CD8-positive, alpha-beta memory T cell (primary cell): ENCODE data around the gene LGALS7B. TPM values are rescaled to one million over a fixed set of nuclear protein-coding genes. Genes with fewer than 3 reads are reported as not detected.
"Not testable (repeated sequence)": the region's sequence is repeated elsewhere in the genome, so short reads cannot be mapped to it uniquely, and the experiment has no call there.

Source experiments
- CTCF ChIA-PET: fragments of 350-600 bp; sonication (Branson Sonifier 250); formaldehyde crosslinking; loops from one replicate; lab custom pipeline; 2021; ENCODE audit warnings: antibody characterized with exemption; lab: Charles Lee
- POLR2A ChIA-PET: fragments of 350-600 bp; sonication (Branson Sonifier 250); formaldehyde crosslinking; loops from one replicate; lab custom pipeline; 2021; ENCODE audit warnings: antibody characterized with exemption; lab: Charles Lee
- DNase-seq, 5 donors: peaks; one replicate each; pipeline versions ENCODE4 v3.0.0 to v3.0.0-alpha.2; 2020 to 2022; ENCODE audit warnings: mixed read lengths in 1 of 5
- H3K27ac ChIP-seq: one replicate; pipeline ENCODE4 v1.7.0; 2013; ENCODE audit warnings: low read depth, mild to moderate bottlenecking, low read length, moderate library complexity
- H3K27me3 ChIP-seq: 2 replicates; pipeline ENCODE4 v1.7.0; 2013; ENCODE audit warnings: low read length, mild to moderate bottlenecking; ENCODE audit not compliant: insufficient read depth, poor library complexity, severe bottlenecking
- H3K36me3 ChIP-seq: 2 replicates; pipeline ENCODE4 v1.7.0; 2013; ENCODE audit warnings: mild to moderate bottlenecking, low read length, moderate library complexity; ENCODE audit not compliant: insufficient read depth
- H3K4me1 ChIP-seq: 2 replicates; pipeline ENCODE4 v1.7.0; 2013; ENCODE audit warnings: mild to moderate bottlenecking, low read length, moderate library complexity; ENCODE audit not compliant: insufficient read depth
- H3K4me3 ChIP-seq: 2 replicates; pipeline ENCODE4 v1.7.0; 2013; ENCODE audit warnings: mild to moderate bottlenecking, low read length
- H3K9me3 ChIP-seq: 2 replicates; pipeline ENCODE4 v1.7.0; 2013; ENCODE audit warnings: mild to moderate bottlenecking, low read length
- H3K27ac Mint-ChIP-seq, 8 donors: one replicate each; pipeline ENCODE4 v1.8.0; 2020 to 2021; ENCODE audit warnings: mixed read lengths in 8 of 8, mild to moderate bottlenecking in 6 of 8, inconsistent platforms in 3 of 8, moderate library complexity in 3 of 8
- H3K27me3 Mint-ChIP-seq, 2 donors: one replicate each; pipeline ENCODE4 v1.8.0; 2020 to 2021; ENCODE audit warnings: mixed read lengths in 2 of 2, mild to moderate bottlenecking in 1 of 2, moderate library complexity in 1 of 2
- H3K36me3 Mint-ChIP-seq, 3 donors: one replicate each; pipeline ENCODE4 v1.8.0; 2020 to 2021; ENCODE audit warnings: mixed read lengths in 3 of 3, inconsistent platforms in 1 of 3, mild to moderate bottlenecking in 1 of 3
- H3K4me1 Mint-ChIP-seq, 3 donors: one replicate each; pipeline ENCODE4 v1.8.0; 2020 to 2021; ENCODE audit warnings: mixed read lengths in 3 of 3, inconsistent platforms in 1 of 3, mild to moderate bottlenecking in 1 of 3
- H3K4me3 Mint-ChIP-seq, 7 donors: one replicate each; pipeline ENCODE4 v1.8.0; 2020 to 2021; ENCODE audit warnings: mixed read lengths in 7 of 7, mild to moderate bottlenecking in 6 of 7, moderate library complexity in 4 of 7, inconsistent platforms in 2 of 7
- H3K9me3 Mint-ChIP-seq, 5 donors: one replicate each; pipeline ENCODE4 v1.8.0; 2020 to 2022; ENCODE audit warnings: mixed read lengths in 5 of 5, mild to moderate bottlenecking in 3 of 5, moderate library complexity in 2 of 5, inconsistent platforms in 1 of 5
- polyA plus RNA-seq: library from polyadenylated mRNA; unstranded; fragments of 300-500 nt; fragmentation: Illumina TruSeq; gene quantifications from one replicate; pipeline ENCODE4 v1.2.3, GENCODE V29; 2021
- total RNA-seq, 2 experiments: library from RNA; stranded (reverse); gene quantifications; one replicate each; pipeline ENCODE4 v1.2.3, GENCODE V29; 2021

Gene LGALS7B
- total and polyA plus RNA-seq, 3 experiments from 2014 or later, result not detected

- no peaks in the 10 kb centered on the region for H3K27me3 ChIP-seq
- no peak for DNase-seq
- POLR2A ChIA-PET, result interaction anchor here (0.6 kb wide), 2 partner anchors 23 to 207 kb away, joined by 4 read pairs; no protein-coding TSS in a partner anchor
Observed at GRCh38 chr19:38784224-38784623, 4.8 kb upstream of the LGALS7B start.

DNA sequence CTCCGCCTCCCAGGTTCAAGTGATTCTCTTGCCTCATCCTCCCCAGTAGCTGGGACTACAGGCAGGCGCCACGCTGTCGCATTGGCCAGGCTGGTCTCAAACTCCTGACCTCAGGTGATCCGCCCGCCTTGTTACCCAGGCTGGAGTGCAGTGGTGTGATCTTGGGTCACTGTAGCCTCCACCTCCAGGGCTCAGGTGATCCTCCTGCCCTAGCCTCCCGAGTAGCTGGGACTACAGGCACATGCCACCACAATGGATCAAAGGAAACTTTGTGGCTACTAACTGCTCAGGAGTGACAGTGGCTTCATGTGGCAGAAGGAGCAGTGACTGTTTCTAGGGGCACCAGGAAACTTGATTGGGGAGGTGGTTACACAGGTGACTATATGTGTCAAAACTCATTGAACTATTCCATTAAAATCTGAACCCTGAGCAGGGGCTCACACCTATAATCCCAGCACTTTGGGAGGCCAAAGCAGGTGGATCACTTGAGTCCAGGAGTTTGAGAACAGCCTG, 3.8 kb upstream of the LGALS7B start:
- Histone ChIP-seq H3K36me3 (no peaks in the 10 kb centered on the region), H3K9me3 (no peaks in the 10 kb centered on the region), H3K27ac (no peak overlapping the region), H3K4me1 (no peaks in the 10 kb centered on the region), H3K27me3 (no peaks in the 10 kb centered on the region), H3K4me3 (no peak overlapping the region)
- Mint-ChIP-seq H3K4me3 (no peak overlapping the region), H3K27me3 (peaks cover 3 to 7% of the 10 kb centered on the region in 2 donors), H3K27ac (peak overlapping the region in 1 of 8 donors; percentile 75), H3K4me1 (no peaks in the 10 kb centered on the region), H3K9me3 (no peaks in the 10 kb centered on the region), H3K36me3 (no peaks in the 10 kb centered on the region)
- no peak for DNase-seq
- CTCF ChIA-PET, result no interaction called here
- POLR2A ChIA-PET, result no interaction called here

More at GRCh38 chr19:38784224-38784623, 4.8 kb upstream of the LGALS7B start:
- no peaks in the 10 kb centered on the region for H3K36me3 ChIP-seq
- H3K27ac Mint-ChIP-seq, result no peak overlapping the region
- CTCF ChIA-PET, result interaction anchor here (1.4 kb wide), 1 partner anchor 103 kb away, joined by 4 read pairs; no protein-coding TSS in a partner anchor
- H3K4me1 ChIP-seq, result no peaks in the 10 kb centered on the region
- no peaks in the 10 kb centered on the region for H3K36me3 Mint-ChIP-seq
- no peak overlapping the region for H3K4me3 Mint-ChIP-seq
- H3K9me3 Mint-ChIP-seq, result no peaks in the 10 kb centered on the region
- H3K27ac ChIP-seq, result no peak overlapping the region
- peaks cover 3 to 7% of the 10 kb centered on the region in 2 donors for H3K27me3 Mint-ChIP-seq
- no peak overlapping the region for H3K4me3 ChIP-seq
- H3K4me1 Mint-ChIP-seq, result no peaks in the 10 kb centered on the region
- H3K9me3 ChIP-seq, result no peaks in the 10 kb centered on the region

DNA sequence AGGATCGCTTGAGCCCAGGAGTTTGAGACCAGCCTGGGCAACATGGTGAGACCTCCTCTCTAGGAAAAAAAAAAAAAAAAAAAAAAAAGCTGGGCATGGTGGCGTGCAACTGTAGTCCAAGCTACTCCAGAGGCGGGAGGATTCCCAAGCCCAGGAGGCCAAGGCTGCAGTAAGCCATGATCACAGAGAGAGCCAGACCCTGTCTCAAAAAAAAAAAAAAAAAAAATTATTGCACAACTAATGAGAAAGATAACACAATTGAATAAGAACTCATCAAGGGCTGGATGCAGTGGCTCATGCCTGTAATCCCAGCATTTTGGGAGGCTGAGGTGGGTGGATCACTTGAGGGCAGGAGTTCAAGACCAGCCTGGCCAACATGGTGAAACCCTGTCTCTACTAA, 2.9 kb upstream of the LGALS7B start:
- H3K27me3 ChIP-seq, H3K9me3 Mint-ChIP-seq, H3K36me3 Mint-ChIP-seq, H3K4me3 ChIP-seq, H3K4me3 Mint-ChIP-seq, H3K4me1 Mint-ChIP-seq, H3K4me1 ChIP-seq, POLR2A ChIA-PET, H3K27me3 Mint-ChIP-seq, H3K9me3 ChIP-seq, H3K27ac ChIP-seq, CTCF ChIA-PET, DNase-seq, H3K36me3 ChIP-seq: not testable (repeated sequence)
- H3K27ac Mint-ChIP-seq, result peak overlapping the region in 1 of 8 donors; percentile 47

GRCh38 chr19:38786572-38787265, 2.3 kb upstream of the LGALS7B start:
- H3K27ac Mint-ChIP-seq, result peak overlapping the region in 1 of 8 donors; percentile 87
- no peaks in the 10 kb centered on the region for H3K36me3 ChIP-seq
- no peak overlapping the region for H3K27ac ChIP-seq
- no peaks in the 10 kb centered on the region for H3K9me3 Mint-ChIP-seq
- no peaks in the 10 kb centered on the region for H3K4me1 Mint-ChIP-seq
- H3K9me3 ChIP-seq, result no peaks in the 10 kb centered on the region
- H3K27me3 Mint-ChIP-seq, result peaks cover 0 to 3% of the 10 kb centered on the region in 2 donors
- POLR2A ChIA-PET, result no interaction called here
- no peaks in the 10 kb centered on the region for H3K27me3 ChIP-seq
- CTCF ChIA-PET, result no interaction called here
- no peaks in the 10 kb centered on the region for H3K4me1 ChIP-seq
- no peak overlapping the region for H3K4me3 ChIP-seq
- peak overlapping the region in 1 of 7 donors; percentile 46 for H3K4me3 Mint-ChIP-seq
- DNase-seq, result no peak
- no peaks in the 10 kb centered on the region for H3K36me3 Mint-ChIP-seq

DNA sequence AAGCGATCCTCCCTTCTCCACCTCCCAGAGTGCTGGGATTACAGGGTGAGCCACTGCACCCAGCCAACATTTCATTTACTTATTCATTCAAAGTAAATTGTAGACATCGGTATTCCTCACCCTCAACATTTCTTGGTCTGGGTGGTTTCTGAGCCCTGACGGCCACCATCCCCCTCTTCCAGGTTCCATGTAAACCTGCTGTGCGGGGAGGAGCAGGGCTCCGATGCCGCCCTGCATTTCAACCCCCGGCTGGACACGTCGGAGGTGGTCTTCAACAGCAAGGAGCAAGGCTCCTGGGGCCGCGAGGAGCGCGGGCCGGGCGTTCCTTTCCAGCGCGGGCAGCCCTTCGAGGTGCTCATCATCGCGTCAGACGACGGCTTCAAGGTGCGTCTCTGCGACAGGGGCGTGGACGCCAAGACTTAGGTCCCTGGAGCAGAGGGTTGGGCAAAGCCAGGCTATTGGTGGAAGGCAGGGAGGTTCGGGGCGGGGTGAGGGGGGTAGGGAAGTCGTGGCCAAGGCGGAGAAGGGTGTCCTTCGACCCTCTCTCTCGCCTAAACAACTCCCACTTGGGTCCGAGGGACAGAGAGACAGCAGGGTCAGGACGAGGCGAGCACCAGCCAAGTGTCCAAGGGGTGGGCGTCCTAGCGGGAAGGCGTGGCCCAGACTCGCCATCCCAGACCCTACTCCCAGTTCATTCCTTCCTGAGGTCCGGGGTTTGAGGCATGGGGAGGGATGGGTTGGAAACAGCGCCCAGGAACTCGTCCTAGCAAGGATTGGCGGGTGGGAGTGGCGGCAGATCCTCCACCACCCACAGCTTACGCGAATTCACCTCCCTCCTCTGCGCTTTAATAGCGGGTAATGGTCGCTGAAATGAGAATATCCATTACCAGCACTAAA, 1.8 kb downstream of the LGALS7B start:
- H3K4me3 ChIP-seq, POLR2A ChIA-PET, DNase-seq: not testable (repeated sequence)

GRCh38 chr19:38791451-38792064, 2.6 kb downstream of the LGALS7B start:
- H3K27ac Mint-ChIP-seq, H3K27me3 ChIP-seq, POLR2A ChIA-PET, H3K36me3 ChIP-seq, H3K27ac ChIP-seq, DNase-seq, H3K4me1 ChIP-seq, H3K36me3 Mint-ChIP-seq, H3K4me3 Mint-ChIP-seq, H3K4me1 Mint-ChIP-seq, H3K9me3 Mint-ChIP-seq, H3K9me3 ChIP-seq, H3K27me3 Mint-ChIP-seq, H3K4me3 ChIP-seq: not testable (repeated sequence)
- CTCF ChIA-PET, result interaction anchor here (1.5 kb wide), 1 partner anchor 144 kb away, joined by 3 read pairs; the partner anchor contains the start of gene ACTN4

More for the DNA sequence above, 1.8 kb downstream of the LGALS7B start:
- H3K4me1 Mint-ChIP-seq, H3K9me3 Mint-ChIP-seq, H3K36me3 ChIP-seq, CTCF ChIA-PET, H3K27ac ChIP-seq, H3K27me3 ChIP-seq, H3K27me3 Mint-ChIP-seq, H3K4me3 Mint-ChIP-seq, H3K27ac Mint-ChIP-seq, H3K9me3 ChIP-seq, H3K36me3 Mint-ChIP-seq, H3K4me1 ChIP-seq: not testable (repeated sequence)

- ChIA-PET POLR2A (interaction anchor here (1.0 kb wide), 1 partner anchor 50 kb away, joined by 3 read pairs; no protein-coding TSS in a partner anchor), CTCF (interaction anchor here (0.6 to 1.5 kb wide), 4 partner anchors 23 to 145 kb away, joined by 3 to 4 read pairs (median 3); partner anchors contain the start of gene ACTN4)
- H3K27me3 Mint-ChIP-seq, result no peaks in the 10 kb centered on the region
- Histone ChIP-seq H3K36me3 (no peaks in the 10 kb centered on the region), H3K4me1 (no peaks in the 10 kb centered on the region), H3K27ac (no peak overlapping the region), H3K4me3 (no peak overlapping the region), H3K27me3 (no peaks in the 10 kb centered on the region), H3K9me3 (no peaks in the 10 kb centered on the region)
- no peaks in the 10 kb centered on the region for H3K36me3 Mint-ChIP-seq
- DNase-seq, result peak in 3 of 5 donors; percentile 15 to 67 (median 31)
- H3K4me1 Mint-ChIP-seq, result peaks cover 4 to 9% (median 6%) of the 10 kb centered on the region in 3 donors
- H3K4me3 Mint-ChIP-seq, result peak overlapping the region in 6 of 7 donors; percentile 56 to 92 (median 67)
- no peaks in the 10 kb centered on the region for H3K9me3 Mint-ChIP-seq
- H3K27ac Mint-ChIP-seq, result peak overlapping the region in 1 of 8 donors; percentile 80
Observed at GRCh38 chr19:38792250-38793111, 3.5 kb downstream of the LGALS7B start.
